AG10803 (cell line): ENCODE data around the gene NPBWR2.

Experiments used
- DNase-seq: peaks from one replicate; pipeline ENCODE4 v3.0.0; 2010; ENCODE audit warnings: low read depth
- H3K4me3 ChIP-seq: 2 replicates; pipeline ENCODE4 v1.5.1; 2011; ENCODE audit warnings: mild to moderate bottlenecking, low read length, control low read depth
- CTCF ChIP-seq: conservative IDR thresholded peaks from 2 replicates; pipeline ENCODE4 v1.5.1; 2011; ENCODE audit warnings: mild to moderate bottlenecking, low read length, control low read depth, inconsistent platforms

NPBWR2 gene

GRCh38 chr20:64108731-64109681 is 1.6 kb upstream of the NPBWR2 start:
- TF ChIP-seq CTCF = no peak
- H3K4me3 ChIP-seq = no peak overlapping the region
- DNase-seq = no peak

GRCh38 chr20:64107736-64108457 is 532 bp upstream of the NPBWR2 start:
- TF ChIP-seq CTCF = no peak
- no peak overlapping the region for H3K4me3 ChIP-seq
- DNase-seq = no peak

DNA sequence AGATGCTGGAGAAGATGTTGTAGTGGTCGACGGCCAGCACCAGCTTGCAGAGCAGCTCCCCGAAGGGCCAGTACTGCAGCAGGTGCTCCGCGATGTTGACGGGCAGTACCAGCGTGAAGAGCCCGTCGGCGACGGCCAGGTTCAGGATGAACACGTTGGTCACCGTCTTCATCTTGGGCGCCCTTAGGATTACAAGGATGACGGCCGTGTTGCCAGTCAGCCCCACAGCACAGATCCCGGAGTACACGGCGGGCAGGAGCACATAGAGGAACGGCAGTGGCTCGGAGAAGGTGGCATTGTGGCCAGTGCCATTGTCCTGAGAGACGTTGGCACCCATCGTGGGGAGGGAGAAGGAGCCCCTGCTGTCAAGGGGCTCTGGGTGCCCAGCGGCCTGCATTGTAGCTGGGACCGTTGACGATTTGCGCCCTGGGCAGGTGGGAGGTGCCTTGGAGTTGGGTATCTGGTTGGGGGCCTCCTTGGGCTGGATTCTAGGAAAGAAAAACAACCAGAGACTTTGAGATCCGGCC is 867 bp downstream of the NPBWR2 start:
- DNase-seq = no peak
- TF ChIP-seq CTCF = no peak

DNA sequence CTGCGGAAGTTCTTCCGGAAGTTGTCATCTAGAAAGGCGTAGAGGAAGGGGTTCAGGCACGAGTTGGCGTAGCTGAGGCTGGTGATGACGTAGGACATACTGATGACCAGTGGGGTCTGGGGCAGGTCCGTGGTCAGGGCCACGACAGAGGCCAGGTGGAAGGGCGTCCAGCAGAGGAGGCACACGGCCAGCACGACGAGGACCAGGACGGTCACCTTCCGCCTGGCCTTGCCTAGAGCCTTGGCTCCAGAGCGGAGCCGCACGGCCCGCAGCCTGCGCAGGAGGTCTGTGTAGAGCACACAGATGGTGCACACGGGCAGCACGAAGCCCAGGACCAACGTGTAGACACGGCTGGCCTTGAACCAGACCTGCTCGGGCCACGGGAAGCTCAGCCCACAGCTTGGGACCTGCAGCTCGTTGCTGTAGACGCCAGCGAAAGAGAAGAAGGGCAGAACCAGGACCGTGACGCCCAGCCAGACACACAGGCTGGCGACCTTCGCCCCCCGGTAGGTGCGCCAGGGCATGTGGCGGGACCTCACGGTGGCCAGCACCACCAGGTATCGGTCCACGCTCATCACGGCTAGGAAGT is 1.4 kb downstream of the NPBWR2 start:
- no peak for TF ChIP-seq CTCF
- no peak overlapping the region for H3K4me3 ChIP-seq
- DNase-seq = no peak

More for the DNA sequence above, 867 bp downstream of the NPBWR2 start:
- H3K4me3 ChIP-seq = no peak overlapping the region

DNA sequence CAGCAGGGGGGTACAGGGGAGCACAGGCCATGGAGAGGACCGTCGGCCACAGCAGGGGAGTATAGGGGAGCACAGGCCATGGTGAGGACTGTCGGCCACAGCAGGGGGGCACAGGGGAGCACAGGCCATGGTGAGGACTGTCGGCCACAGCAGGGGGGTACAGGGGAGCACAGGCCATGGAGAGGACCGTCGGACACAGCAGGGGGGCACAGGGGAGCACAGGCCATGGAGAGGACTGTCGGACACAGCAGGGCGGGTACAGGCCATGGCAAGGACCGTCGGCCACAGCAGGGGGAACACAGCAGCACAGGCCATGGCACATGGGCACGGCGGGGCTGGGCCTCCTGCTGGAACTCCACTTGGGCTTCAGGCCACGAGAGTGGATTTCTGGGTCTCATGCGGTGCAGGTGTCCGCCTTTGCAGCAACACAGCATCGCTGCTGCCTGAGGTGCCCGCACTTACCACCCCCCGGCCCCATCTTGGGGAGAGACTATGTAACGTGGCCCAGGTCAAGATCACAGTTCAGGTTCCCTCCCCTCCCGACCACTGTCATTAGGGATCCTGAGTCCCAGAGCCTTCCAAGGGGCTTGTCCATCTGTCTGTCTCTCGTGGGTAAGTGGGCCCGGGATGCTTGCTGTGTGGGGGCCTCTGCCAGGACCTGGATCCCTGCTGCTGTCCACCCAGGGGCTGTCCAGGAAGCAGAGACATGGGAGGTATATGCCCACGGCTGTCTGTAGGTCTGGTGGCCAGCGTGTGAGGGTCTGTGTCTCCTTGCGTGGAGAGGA is 2.5 kb downstream of the NPBWR2 start:
- TF ChIP-seq CTCF = no peak
- DNase-seq = no peak
- no peak overlapping the region for H3K4me3 ChIP-seq

DNA sequence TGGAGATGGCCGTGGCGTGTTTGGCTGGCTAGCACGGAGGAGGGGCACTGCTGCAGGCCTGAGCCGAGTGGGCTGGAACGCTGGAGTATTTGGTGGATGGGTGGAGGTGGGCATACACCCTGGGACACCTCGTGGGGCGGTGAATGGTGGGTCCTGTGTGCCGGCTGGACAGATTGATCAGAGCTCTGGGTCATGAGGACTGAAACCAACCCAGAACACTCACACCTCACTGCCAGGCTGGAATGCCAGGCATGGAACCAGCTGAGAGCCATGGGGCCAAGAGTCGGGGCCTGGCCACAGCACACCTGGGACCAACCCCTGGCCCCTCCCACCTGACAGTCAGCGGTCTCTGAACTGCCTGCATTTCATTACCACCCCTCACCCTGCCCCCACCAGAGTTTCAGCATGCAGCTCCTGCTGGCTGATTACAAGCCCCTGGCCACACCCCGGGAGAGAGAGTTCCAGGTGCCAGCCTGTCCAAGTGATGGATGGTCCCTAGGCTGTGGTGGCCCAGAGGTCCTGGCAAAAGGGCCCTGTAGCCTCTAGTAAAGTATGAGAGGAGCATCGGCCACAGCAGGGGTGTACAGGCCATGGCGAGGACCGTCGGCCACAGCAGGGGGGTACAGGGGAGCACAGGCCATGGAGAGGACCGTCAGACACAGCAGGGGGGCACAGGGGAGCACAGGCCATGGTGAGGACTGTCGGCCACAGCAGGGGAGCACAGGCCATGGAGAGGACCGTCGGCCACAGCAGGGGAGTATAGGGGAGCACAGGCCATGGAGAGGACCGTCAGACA is 3.3 kb downstream of the NPBWR2 start:
- DNase-seq = no peak
- H3K4me3 ChIP-seq = no peak overlapping the region
- TF ChIP-seq CTCF = no peak
